ENCODE results near the gene KLHL40. TPM values are rescaled to one million over a fixed set of nuclear protein-coding genes. Genes with fewer than 3 reads are reported as not detected.

KLHL40 gene
- total RNA-seq, 1 donor from 2014 or later = not detected

GRCh38 chr3:42690191-42690590 lies 4.9 kb downstream of the KLHL40 start:
- Histone ChIP-seq H3K4me2 (ENCODE audit: low read length) (no peak overlapping the region), H3K9ac (ENCODE audit: low read length) (no peak overlapping the region), H2AFZ (ENCODE audit: low read depth, low read length) (no peak overlapping the region), H3K9me3 (ENCODE audit: insufficient read depth, low read depth, low read length) (peaks cover 4% of the 10 kb centered on the region), H3K27me3 (ENCODE audit: insufficient read depth, low read length) (peaks cover 29% of the 10 kb centered on the region), H3K27ac (ENCODE audit: low read depth, low read length) (no peak overlapping the region), H4K20me1 (ENCODE audit: insufficient read depth, low read length) (no peaks in the 10 kb centered on the region), H3K4me1 (ENCODE audit: insufficient read depth, low read length) (no peaks in the 10 kb centered on the region), H3K4me3 (ENCODE audit: insufficient read depth, low read depth, low read length) (no peak overlapping the region), H3K36me3 (ENCODE audit: insufficient read depth, low read length) (no peaks in the 10 kb centered on the region), H3K79me2 (ENCODE audit: insufficient read depth, low read length) (no peaks in the 10 kb centered on the region)
- no peaks in the 10 kb centered on the region for H3K36me3 Mint-ChIP-seq (ENCODE audit: low read depth, unreplicated experiment)
- H3K4me3 Mint-ChIP-seq (ENCODE audit: unreplicated experiment) = no peak overlapping the region
- no peak for TF ChIP-seq EZH2 (IDR thresholded peaks at IDR 0.05; ENCODE audit: insufficient read depth, low read length)
- no peak for TF ChIP-seq CTCF (IDR thresholded peaks at IDR 0.05; ENCODE audit: insufficient read depth, low read depth, low read length)
- H3K27me3 Mint-ChIP-seq (ENCODE audit: low read depth, unreplicated experiment) = peaks cover 36% of the 10 kb centered on the region
- FAIRE-seq (no peak), DNase-seq (ENCODE audit: low read depth) (no peak)
- no peaks in the 10 kb centered on the region for H3K9me3 Mint-ChIP-seq (ENCODE audit: unreplicated experiment)
- no peaks in the 10 kb centered on the region for H3K4me1 Mint-ChIP-seq (ENCODE audit: low read depth, unreplicated experiment)
- no peak overlapping the region for H3K27ac Mint-ChIP-seq (ENCODE audit: unreplicated experiment)

GRCh38 chr3:42690766-42691680 lies 5.7 kb downstream of the KLHL40 start:
- Histone ChIP-seq H3K4me2 (ENCODE audit: low read length) (no peak overlapping the region), H2AFZ (ENCODE audit: low read depth, low read length) (no peak overlapping the region), H4K20me1 (ENCODE audit: insufficient read depth, low read length) (no peaks in the 10 kb centered on the region), H3K27ac (ENCODE audit: low read depth, low read length) (no peak overlapping the region), H3K9me3 (ENCODE audit: insufficient read depth, low read depth, low read length) (peaks cover 4% of the 10 kb centered on the region), H3K4me1 (ENCODE audit: insufficient read depth, low read length) (no peaks in the 10 kb centered on the region), H3K79me2 (ENCODE audit: insufficient read depth, low read length) (no peaks in the 10 kb centered on the region), H3K36me3 (ENCODE audit: insufficient read depth, low read length) (no peaks in the 10 kb centered on the region), H3K9ac (ENCODE audit: low read length) (no peak overlapping the region), H3K27me3 (ENCODE audit: insufficient read depth, low read length) (peaks cover 30% of the 10 kb centered on the region), H3K4me3 (ENCODE audit: insufficient read depth, low read depth, low read length) (no peak overlapping the region)
- Mint-ChIP-seq H3K36me3 (ENCODE audit: low read depth, unreplicated experiment) (no peaks in the 10 kb centered on the region), H3K9me3 (ENCODE audit: unreplicated experiment) (no peaks in the 10 kb centered on the region), H3K27me3 (ENCODE audit: low read depth, unreplicated experiment) (peaks cover 36% of the 10 kb centered on the region), H3K27ac (ENCODE audit: unreplicated experiment) (no peak overlapping the region), H3K4me3 (ENCODE audit: unreplicated experiment) (no peak overlapping the region), H3K4me1 (ENCODE audit: low read depth, unreplicated experiment) (no peaks in the 10 kb centered on the region)
- TF ChIP-seq CTCF (IDR thresholded peaks at IDR 0.05; ENCODE audit: insufficient read depth, low read depth, low read length) (no peak), EZH2 (IDR thresholded peaks at IDR 0.05; ENCODE audit: insufficient read depth, low read length) (no peak)
- FAIRE-seq (no peak), DNase-seq (ENCODE audit: low read depth) (no peak)
